B cell (primary cell): ENCODE measurements around the gene KIF13A. TPM values are rescaled to one million over a fixed set of nuclear protein-coding genes. Genes with fewer than 3 reads are reported as not detected.

Experiments used
- ATAC-seq: fragments of 200-7000 bp; cut with Tn5 transposase; one replicate; pipeline ENCODE4 v1.10.0; 2021; ENCODE audit warnings: low read depth, mild to moderate bottlenecking, moderate number of reproducible peaks, moderate library complexity
- CTCF ChIA-PET: fragments of 350-600 bp; sonication (Branson Sonifier 250); formaldehyde crosslinking; loops from one replicate; lab custom pipeline; 2021; ENCODE audit warnings: antibody characterized with exemption, inconsistent platforms; lab: Charles Lee
- POLR2A ChIA-PET: fragments of 350-600 bp; sonication (Branson Sonifier 250); formaldehyde crosslinking; loops from one replicate; lab custom pipeline; 2021; ENCODE audit warnings: antibody characterized with exemption; lab: Charles Lee
- DNase-seq: peaks from one replicate; pipeline ENCODE4 v3.0.0; 2013
- H2AFZ ChIP-seq: 2 replicates; pipeline ENCODE4 v1.6.1; 2012; ENCODE audit warnings: mild to moderate bottlenecking, low read depth, low read length; ENCODE audit not compliant: insufficient read depth, poor library complexity, severe bottlenecking
- H3K27ac ChIP-seq, 2 donors: 1 replicate in 1 of 2; 2 replicates in 1 of 2; pipeline ENCODE4 v1.5.1; 2012 to 2013; ENCODE audit warnings: low read length in 2 of 2, mild to moderate bottlenecking in 2 of 2, moderate library complexity in 1 of 2
- H3K27me3 ChIP-seq, 4 experiments: fragments of 200-600 bp in 1 of 4; sonication (generic) in 1 of 4; replicated peaks in 1 of 4; 1 replicate in 2 of 4; 2 replicates in 2 of 4; pipeline versions ENCODE4 v1.6.1 to v1.7.0; 2013 to 2016; ENCODE audit warnings: low read length in 3 of 4, mild to moderate bottlenecking in 2 of 4, mixed read lengths in 1 of 4, moderate library complexity in 1 of 4; ENCODE audit not compliant: insufficient read depth in 4 of 4, control insufficient read depth in 3 of 4; ENCODE audit errors: control extremely low read depth in 1 of 4
- H3K36me3 ChIP-seq, 2 experiments: replicated peaks in 1 of 2; 1 replicate in 1 of 2; 2 replicates in 1 of 2; pipeline versions ENCODE4 v1.6.1 to v1.7.1; 2013; ENCODE audit warnings: low read length in 1 of 2; ENCODE audit not compliant: insufficient read depth in 2 of 2, control insufficient read depth in 1 of 2; ENCODE audit errors: control extremely low read depth in 1 of 2, extremely low read depth in 1 of 2
- H3K4me1 ChIP-seq, 2 donors: fragments of 200-600 bp in 1 of 2; sonication (generic) in 1 of 2; 1 replicate in 1 of 2; 2 replicates in 1 of 2; pipeline versions ENCODE4 v1.5.1 to v1.6.1; 2013 to 2017; ENCODE audit warnings: low read length in 2 of 2; ENCODE audit not compliant: control insufficient read depth in 2 of 2, insufficient read depth in 2 of 2
- H3K4me2 ChIP-seq: replicated peaks from 2 replicates; pipeline ENCODE3; 2012; ENCODE audit warnings: mild to moderate bottlenecking, low read depth, low read length; ENCODE audit not compliant: poor library complexity, severe bottlenecking
- H3K4me3 ChIP-seq, 5 experiments: fragments of 200-600 bp in 1 of 5; sonication (generic) in 1 of 5; 1 replicate in 3 of 5; 2 replicates in 2 of 5; pipeline versions ENCODE4 v1.5.1 to v1.7.0; 2011 to 2016; ENCODE audit warnings: low read length in 4 of 5, mild to moderate bottlenecking in 4 of 5, low read depth in 2 of 5, control low read depth in 1 of 5, moderate library complexity in 1 of 5; ENCODE audit not compliant: insufficient read depth in 1 of 5; ENCODE audit errors: control extremely low read depth in 1 of 5, extremely low read depth in 1 of 5
- H3K79me2 ChIP-seq: fragments of 200-600 bp; sonication (generic); one replicate; pipeline ENCODE4 v1.6.0; 2016; ENCODE audit warnings: low read length; ENCODE audit not compliant: control insufficient read depth, insufficient read depth
- H3K9ac ChIP-seq: fragments of 200-600 bp; sonication (generic); 2 replicates; pipeline ENCODE4 v1.6.1; 2017; ENCODE audit warnings: mild to moderate bottlenecking, low read length, moderate library complexity
- H3K9me3 ChIP-seq, 3 donors: one replicate each; pipeline versions ENCODE4 v1.6.1 to v1.7.1; 2013; ENCODE audit warnings: low read length in 2 of 3; ENCODE audit not compliant: control insufficient read depth in 2 of 3, insufficient read depth in 1 of 3; ENCODE audit errors: control extremely low read depth in 1 of 3
- H4K20me1 ChIP-seq: 2 replicates; pipeline ENCODE4 v1.6.0; 2012; ENCODE audit warnings: mild to moderate bottlenecking, low read length; ENCODE audit not compliant: insufficient read depth, control insufficient read depth, poor library complexity, severe bottlenecking
- H3K27ac Mint-ChIP-seq: one replicate; pipeline ENCODE4 v1.8.0; 2021; ENCODE audit warnings: mixed read lengths
- H3K27me3 Mint-ChIP-seq: one replicate; pipeline ENCODE4 v1.8.0; 2021; ENCODE audit warnings: mixed read lengths
- H3K4me1 Mint-ChIP-seq: one replicate; pipeline ENCODE4 v1.8.0; 2021; ENCODE audit warnings: mixed read lengths
- H3K4me3 Mint-ChIP-seq: one replicate; pipeline ENCODE4 v1.8.0; 2021; ENCODE audit warnings: mixed read lengths
- H3K9me3 Mint-ChIP-seq: one replicate; pipeline ENCODE4 v1.8.0; 2022; ENCODE audit warnings: mixed read lengths; ENCODE audit not compliant: insufficient read depth
- EZH2 ChIP-seq: IDR thresholded peaks from 2 replicates; pipeline ENCODE4 v1.6.1; 2012; ENCODE audit warnings: borderline replicate concordance, low read depth, mild to moderate bottlenecking, moderate library complexity, low read length; ENCODE audit not compliant: insufficient read depth, poor library complexity, severe bottlenecking
- WGBS: methylation state at CpG from one replicate; pipeline ENCODE4 v1.1.5; 2013; ENCODE audit warnings: missing lambda C conversion rate; ENCODE audit not compliant: insufficient coverage; 5-methylcytosine and 5-hydroxymethylcytosine counted together
- intact Hi-C: fragments of 100-400 bp; cut with micrococcal nuclease; formaldehyde crosslinking; loops from one replicate; pipeline ENCODE4 v1.10.0; 2022
- polyA plus RNA-seq: library from polyadenylated mRNA; depleted of rRNA; stranded (reverse); fragments of >200 nt; gene quantifications from 2 replicates; pipeline ENCODE4 v1.2.3, GENCODE V29; 2012
- total RNA-seq, 2 donors: library from RNA; stranded (reverse); fragments of 120-200 nt in 1 of 2; gene quantifications; 1 replicate in 1 of 2; 2 replicates in 1 of 2; pipeline versions ENCODE4 v1.2.3 to v1.2.4, GENCODE V29; 2013 to 2022
- TF ChIP-seq, protein P1 (sequence below): fragments of 200-600 bp; IDR thresholded peaks from one replicate; pipeline ENCODE4 v1.8.0; 2022; ENCODE audit warnings: antibody characterized with exemption, mild to moderate bottlenecking

Gene KIF13A
- total and polyA plus RNA-seq, 2 donors (not counting 1 experiment from before 2014, with no cell fraction given) = 2.1 to 23.4 TPM

DNA sequence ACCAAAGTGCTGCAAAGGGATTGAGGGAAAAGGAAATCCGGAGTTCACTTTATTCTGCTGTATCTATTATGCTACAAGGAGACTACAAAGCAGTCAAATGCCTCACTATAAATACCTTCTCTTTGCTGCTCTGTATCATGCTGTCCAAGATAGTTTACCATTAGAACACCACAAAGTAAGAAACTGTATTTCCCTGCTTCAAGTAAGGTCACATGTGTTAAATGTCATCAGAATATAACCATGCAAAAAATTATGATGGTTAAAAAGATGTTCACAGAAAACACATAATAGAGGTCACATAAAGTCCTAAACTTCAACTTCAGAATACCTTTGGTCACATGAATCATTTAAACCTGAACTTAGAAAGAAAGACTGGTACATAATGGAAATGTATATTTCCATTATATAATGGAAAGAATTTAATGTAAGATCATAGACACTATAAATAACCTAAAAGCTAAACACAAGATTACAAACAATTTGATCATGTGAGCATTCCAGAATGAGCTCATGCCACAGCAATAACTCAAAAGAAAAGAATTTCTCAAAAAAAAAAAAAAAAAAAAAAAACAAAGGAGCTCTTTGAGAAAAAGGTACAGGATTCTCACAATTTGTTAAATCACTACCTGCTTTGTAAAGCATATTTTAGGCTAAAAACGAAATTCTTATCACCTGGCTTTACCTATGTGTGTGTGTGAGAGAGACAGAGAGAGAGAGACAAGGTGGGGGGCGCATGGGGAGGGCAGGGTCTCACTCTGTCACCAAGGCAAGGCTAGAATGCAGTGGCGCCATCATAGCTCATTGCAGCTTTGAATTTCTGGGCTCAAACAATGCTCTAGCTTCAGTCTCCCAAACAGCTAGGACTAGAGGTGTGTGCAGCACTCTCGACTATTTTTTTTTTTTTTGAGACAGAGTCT is 58.7 kb downstream of the KIF13A start:
- ATAC-seq (no peak), DNase-seq (no peak)
- Histone ChIP-seq H3K4me2 (no peak overlapping the region), H2AFZ (no peak overlapping the region), H3K27me3 (no peaks in the 10 kb centered on the region), H3K79me2 (no peaks in the 10 kb centered on the region), H3K4me3 (no peak overlapping the region), H3K36me3 (no peaks in the 10 kb centered on the region), H3K4me1 (no peaks in the 10 kb centered on the region), H4K20me1 (no peaks in the 10 kb centered on the region), H3K9me3 (no peaks in the 10 kb centered on the region), H3K9ac (no peak overlapping the region), H3K27ac (no peak overlapping the region)
- intact Hi-C loops = no loop called here
- TF ChIP-seq, protein P1, sequence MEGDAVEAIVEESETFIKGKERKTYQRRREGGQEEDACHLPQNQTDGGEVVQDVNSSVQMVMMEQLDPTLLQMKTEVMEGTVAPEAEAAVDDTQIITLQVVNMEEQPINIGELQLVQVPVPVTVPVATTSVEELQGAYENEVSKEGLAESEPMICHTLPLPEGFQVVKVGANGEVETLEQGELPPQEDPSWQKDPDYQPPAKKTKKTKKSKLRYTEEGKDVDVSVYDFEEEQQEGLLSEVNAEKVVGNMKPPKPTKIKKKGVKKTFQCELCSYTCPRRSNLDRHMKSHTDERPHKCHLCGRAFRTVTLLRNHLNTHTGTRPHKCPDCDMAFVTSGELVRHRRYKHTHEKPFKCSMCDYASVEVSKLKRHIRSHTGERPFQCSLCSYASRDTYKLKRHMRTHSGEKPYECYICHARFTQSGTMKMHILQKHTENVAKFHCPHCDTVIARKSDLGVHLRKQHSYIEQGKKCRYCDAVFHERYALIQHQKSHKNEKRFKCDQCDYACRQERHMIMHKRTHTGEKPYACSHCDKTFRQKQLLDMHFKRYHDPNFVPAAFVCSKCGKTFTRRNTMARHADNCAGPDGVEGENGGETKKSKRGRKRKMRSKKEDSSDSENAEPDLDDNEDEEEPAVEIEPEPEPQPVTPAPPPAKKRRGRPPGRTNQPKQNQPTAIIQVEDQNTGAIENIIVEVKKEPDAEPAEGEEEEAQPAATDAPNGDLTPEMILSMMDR = no peak
- TF ChIP-seq EZH2 = no peak
- Mint-ChIP-seq H3K4me1 (no peaks in the 10 kb centered on the region), H3K27me3 (no peaks in the 10 kb centered on the region), H3K9me3 (no peaks in the 10 kb centered on the region), H3K27ac (no peak overlapping the region), H3K4me3 (no peak overlapping the region)
- 72% methylated on average over 3 of the region's 5 CpGs for WGBS
- ChIA-PET POLR2A (no interaction called here), CTCF (no interaction called here)

DNA sequence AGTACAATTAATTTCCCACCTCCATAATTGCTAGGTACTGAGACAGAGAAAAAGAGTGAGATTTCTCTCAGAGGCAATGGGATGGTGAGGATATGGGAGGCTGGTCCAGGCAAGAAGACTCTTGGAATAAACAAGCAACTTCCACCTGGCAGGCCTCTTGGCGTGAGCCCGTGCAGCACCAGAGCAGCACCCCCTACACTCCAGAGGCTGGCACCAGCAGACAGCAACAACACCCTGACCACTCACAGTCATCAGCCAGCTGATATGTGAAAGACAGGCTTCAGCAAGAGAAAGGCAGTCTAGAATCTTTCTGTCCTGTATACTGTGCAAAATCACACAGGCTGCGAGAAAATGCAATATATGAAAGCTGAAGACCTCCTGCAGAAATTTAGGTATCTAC is 59.7 kb downstream of the KIF13A start:
- H3K4me1 ChIP-seq = no peaks in the 10 kb centered on the region
- Mint-ChIP-seq H3K27me3 (no peaks in the 10 kb centered on the region), H3K9me3 (no peaks in the 10 kb centered on the region), H3K27ac (no peak overlapping the region), H3K4me3 (no peak overlapping the region), H3K4me1 (no peaks in the 10 kb centered on the region)
- DNase-seq (no peak), ATAC-seq (no peak)
- no peaks in the 10 kb centered on the region for H3K79me2 ChIP-seq
- POLR2A ChIA-PET = no interaction called here
- no peak overlapping the region for H3K9ac ChIP-seq
- H3K27ac ChIP-seq = no peak overlapping the region
- intact Hi-C loops = no loop called here
- H3K27me3 ChIP-seq = no peaks in the 10 kb centered on the region
- no peak overlapping the region for H3K4me2 ChIP-seq
- H3K4me3 ChIP-seq = no peak overlapping the region
- no peaks in the 10 kb centered on the region for H3K9me3 ChIP-seq
- 100% methylated on average over 2 of the region's 3 CpGs for WGBS
- CTCF ChIA-PET = no interaction called here
- no peaks in the 10 kb centered on the region for H3K36me3 ChIP-seq
- no peaks in the 10 kb centered on the region for H4K20me1 ChIP-seq
- TF ChIP-seq, protein P1 = no peak
- TF ChIP-seq EZH2 = no peak
- no peak overlapping the region for H2AFZ ChIP-seq
